ENCODE data around the gene EIF4G3. TPM values are rescaled to one million over a fixed set of nuclear protein-coding genes. Genes with fewer than 3 reads are reported as not detected.

EIF4G3 gene
- total RNA-seq, 2 experiments from 2014 or later, result 56.7 to 64.3 TPM

- H3K36me3 Mint-ChIP-seq, result peaks cover 51% of the 10 kb centered on the region
- H3K27ac Mint-ChIP-seq, result no peak overlapping the region
- DNase-seq (no peak), ATAC-seq (no peak)
- H3K27me3 Mint-ChIP-seq, result no peaks in the 10 kb centered on the region
- H3K4me1 Mint-ChIP-seq, result no peaks in the 10 kb centered on the region
- no peaks in the 10 kb centered on the region for H3K9me3 Mint-ChIP-seq (ENCODE audit: low read depth)
- no peak overlapping the region for H3K4me3 Mint-ChIP-seq
- CTCF ChIA-PET, result no interaction called here
Observed at GRCh38 chr1:20770314-20771087, 406.2 kb downstream of the EIF4G3 start.

- H3K36me3 Mint-ChIP-seq, result peaks cover 57% of the 10 kb centered on the region
- DNase-seq (no peak), ATAC-seq (no peak)
- CTCF ChIA-PET, result interaction anchor here (0.8 to 1.3 kb wide), 2 partner anchors 17 to 34 kb away, joined by 3 to 5 read pairs; partner anchors contain the start of gene SH2D5
- H3K9me3 Mint-ChIP-seq (ENCODE audit: low read depth), result no peaks in the 10 kb centered on the region
- no peak overlapping the region for H3K4me3 Mint-ChIP-seq
- H3K27ac Mint-ChIP-seq, result no peak overlapping the region
- H3K4me1 Mint-ChIP-seq, result no peaks in the 10 kb centered on the region
- no peaks in the 10 kb centered on the region for H3K27me3 Mint-ChIP-seq
Observed at GRCh38 chr1:20767271-20767670, 409.4 kb downstream of the EIF4G3 start.

GRCh38 chr1:20763417-20763816 is 413.3 kb downstream of the EIF4G3 start:
- Mint-ChIP-seq H3K27ac (no peak overlapping the region), H3K4me1 (no peaks in the 10 kb centered on the region), H3K4me3 (no peak overlapping the region)

GRCh38 chr1:20760322-20760721 is 416.4 kb downstream of the EIF4G3 start:
- no peak for DNase-seq
- Mint-ChIP-seq H3K27ac (no peak overlapping the region), H3K4me3 (no peak overlapping the region), H3K27me3 (no peaks in the 10 kb centered on the region), H3K9me3 (ENCODE audit: low read depth) (no peaks in the 10 kb centered on the region), H3K36me3 (peaks cover 71% of the 10 kb centered on the region), H3K4me1 (no peaks in the 10 kb centered on the region)
- CTCF ChIA-PET, result no interaction called here
- no peak for ATAC-seq

More at GRCh38 chr1:20763417-20763816, 413.3 kb downstream of the EIF4G3 start:
- ATAC-seq (no peak), DNase-seq (no peak)
- Mint-ChIP-seq H3K27me3 (no peaks in the 10 kb centered on the region), H3K9me3 (ENCODE audit: low read depth) (no peaks in the 10 kb centered on the region), H3K36me3 (peaks cover 62% of the 10 kb centered on the region)
- CTCF ChIA-PET, result interaction anchor here (0.7 kb wide), 1 partner anchor 22 kb away, joined by 3 read pairs; no protein-coding TSS in a partner anchor

Small RNAs within 50 kb of the gene (microRNA-seq; reads per million reads assigned to microRNA genes)
- 2.6 reads per million for gene MIR1256

Other genes with a start within 250 kb of the EIF4G3 start
- 10 to 100 TPM; 46.6 to 87.5 TPM for gene ECE1, start 113.6 kb upstream of the EIF4G3 start, total RNA-seq

Data from activated CD8-positive, alpha-beta memory T cell treated with anti-CD3 and anti-CD28 coated beads, Interleukin-2, amount 10 ng/mL, durations not matched to agents 7 days and 5 days (primary cell).